ENCODE results near the gene TTC12.

Gene TTC12

GRCh38 chr11:113345978-113346377, 31.6 kb downstream of the TTC12 start:
- no peak overlapping the region for H3K4me3 ChIP-seq (ENCODE audit: low read depth in 1 of 2, low read length in 2 of 2)
- H3K27me3 ChIP-seq (ENCODE audit: control insufficient read depth in 1 of 2, insufficient read depth in 2 of 2, low read length in 2 of 2): no peaks in the 10 kb centered on the region
- no peaks in the 10 kb centered on the region for H3K9me3 ChIP-seq (ENCODE audit: control insufficient read depth in 1 of 2, low read length in 2 of 2)
- no peak overlapping the region for H3K27ac ChIP-seq (ENCODE audit: low read depth, low read length)
- no peaks in the 10 kb centered on the region for H3K4me1 ChIP-seq (ENCODE audit: control insufficient read depth in 1 of 2, insufficient read depth in 2 of 2, low read length in 2 of 2)
- H3K36me3 ChIP-seq (ENCODE audit: control insufficient read depth in 1 of 2, insufficient read depth in 2 of 2, low read length in 2 of 2): peaks cover 7 to 37% of the 10 kb centered on the region in 2 donors
- no peak overlapping the region for H3K9ac ChIP-seq (ENCODE audit: low read depth in 1 of 2, low read length in 2 of 2)

DNA sequence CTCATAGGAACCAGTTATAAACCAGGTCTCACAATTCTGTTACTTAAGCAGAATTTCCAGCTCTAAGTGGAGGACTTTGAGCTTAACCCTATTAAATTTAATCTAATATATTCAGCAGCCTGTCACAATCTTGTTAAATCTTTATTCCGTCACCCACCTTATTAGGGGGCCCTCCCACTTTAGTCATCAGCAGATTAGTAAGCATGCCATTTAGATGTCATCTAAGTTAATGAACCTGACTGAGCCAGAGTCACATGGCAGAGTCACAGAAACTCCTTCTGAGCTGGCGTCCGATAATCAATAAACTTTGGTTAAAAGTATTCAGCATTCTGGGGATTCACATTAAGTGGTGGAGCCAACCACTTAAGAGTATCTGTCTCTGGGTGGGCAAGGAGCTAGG, 35.1 kb downstream of the TTC12 start:
- H3K27ac ChIP-seq (ENCODE audit: low read depth, low read length): no peak overlapping the region
- H3K4me1 ChIP-seq (ENCODE audit: control insufficient read depth in 1 of 2, insufficient read depth in 2 of 2, low read length in 2 of 2): no peaks in the 10 kb centered on the region
- no peaks in the 10 kb centered on the region for H3K27me3 ChIP-seq (ENCODE audit: control insufficient read depth in 1 of 2, insufficient read depth in 2 of 2, low read length in 2 of 2)
- H3K9ac ChIP-seq (ENCODE audit: low read depth in 1 of 2, low read length in 2 of 2): no peak overlapping the region
- H3K36me3 ChIP-seq (ENCODE audit: control insufficient read depth in 1 of 2, insufficient read depth in 2 of 2, low read length in 2 of 2): peaks cover 0 to 23% of the 10 kb centered on the region in 2 donors
- no peaks in the 10 kb centered on the region for H3K9me3 ChIP-seq (ENCODE audit: control insufficient read depth in 1 of 2, low read length in 2 of 2)
- no peak overlapping the region for H3K4me3 ChIP-seq (ENCODE audit: low read depth in 1 of 2, low read length in 2 of 2)

GRCh38 chr11:113350336-113351067, 36.1 kb downstream of the TTC12 start:
- no peaks in the 10 kb centered on the region for H3K27me3 ChIP-seq (ENCODE audit: control insufficient read depth in 1 of 2, insufficient read depth in 2 of 2, low read length in 2 of 2)
- H3K4me3 ChIP-seq (ENCODE audit: low read depth in 1 of 2, low read length in 2 of 2): no peak overlapping the region
- H3K4me1 ChIP-seq (ENCODE audit: control insufficient read depth in 1 of 2, insufficient read depth in 2 of 2, low read length in 2 of 2): no peaks in the 10 kb centered on the region
- no peak overlapping the region for H3K27ac ChIP-seq (ENCODE audit: low read depth, low read length)
- no peak overlapping the region for H3K9ac ChIP-seq (ENCODE audit: low read depth in 1 of 2, low read length in 2 of 2)
- H3K36me3 ChIP-seq (ENCODE audit: control insufficient read depth in 1 of 2, insufficient read depth in 2 of 2, low read length in 2 of 2): peaks cover 0 to 22% of the 10 kb centered on the region in 2 donors
- peaks cover 0 to 2% of the 10 kb centered on the region in 2 donors for H3K9me3 ChIP-seq (ENCODE audit: control insufficient read depth in 1 of 2, low read length in 2 of 2)

DNA sequence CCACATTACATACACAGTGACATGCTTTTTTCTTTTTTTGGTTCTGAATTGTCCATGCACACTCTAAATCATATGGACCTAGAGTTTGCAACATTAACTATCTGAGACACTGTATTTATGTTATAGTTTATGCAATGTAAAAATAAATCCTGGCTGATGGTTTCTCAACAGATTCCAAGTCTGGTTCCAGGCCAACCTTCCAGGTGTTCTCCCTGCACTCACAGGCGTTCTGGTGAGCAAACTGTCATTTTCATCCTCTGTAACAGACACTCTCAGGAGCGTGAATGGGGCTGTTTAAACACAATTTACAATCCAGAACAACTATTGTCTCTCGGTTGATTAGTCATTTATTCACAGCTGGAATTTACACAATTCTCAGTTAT, 36.7 kb downstream of the TTC12 start:
- peaks cover 5 to 26% of the 10 kb centered on the region in 2 donors for H3K36me3 ChIP-seq (ENCODE audit: control insufficient read depth in 1 of 2, insufficient read depth in 2 of 2, low read length in 2 of 2)
- no peak overlapping the region for H3K27ac ChIP-seq (ENCODE audit: low read depth, low read length)
- H3K27me3 ChIP-seq (ENCODE audit: control insufficient read depth in 1 of 2, insufficient read depth in 2 of 2, low read length in 2 of 2): no peaks in the 10 kb centered on the region

GRCh38 chr11:113351480-113351879, 37.1 kb downstream of the TTC12 start:
- Histone ChIP-seq H3K27ac (ENCODE audit: low read depth, low read length) (no peak overlapping the region), H3K9ac (ENCODE audit: low read depth in 1 of 2, low read length in 2 of 2) (no peak overlapping the region), H3K4me3 (ENCODE audit: low read depth in 1 of 2, low read length in 2 of 2) (no peak overlapping the region), H3K36me3 (ENCODE audit: control insufficient read depth in 1 of 2, insufficient read depth in 2 of 2, low read length in 2 of 2) (peaks cover 9 to 30% of the 10 kb centered on the region in 2 donors), H3K4me1 (ENCODE audit: control insufficient read depth in 1 of 2, insufficient read depth in 2 of 2, low read length in 2 of 2) (no peaks in the 10 kb centered on the region), H3K9me3 (ENCODE audit: control insufficient read depth in 1 of 2, low read length in 2 of 2) (peaks cover 8 to 12% of the 10 kb centered on the region in 2 donors), H3K27me3 (ENCODE audit: control insufficient read depth in 1 of 2, insufficient read depth in 2 of 2, low read length in 2 of 2) (no peaks in the 10 kb centered on the region)

More for the DNA sequence above, 36.7 kb downstream of the TTC12 start:
- Histone ChIP-seq H3K9me3 (ENCODE audit: control insufficient read depth in 1 of 2, low read length in 2 of 2) (peaks cover 4 to 8% of the 10 kb centered on the region in 2 donors), H3K4me3 (ENCODE audit: low read depth in 1 of 2, low read length in 2 of 2) (no peak overlapping the region), H3K9ac (ENCODE audit: low read depth in 1 of 2, low read length in 2 of 2) (no peak overlapping the region), H3K4me1 (ENCODE audit: control insufficient read depth in 1 of 2, insufficient read depth in 2 of 2, low read length in 2 of 2) (no peaks in the 10 kb centered on the region)

GRCh38 chr11:113356203-113356602, 41.8 kb downstream of the TTC12 start:
- Histone ChIP-seq H3K27ac (ENCODE audit: low read depth, low read length) (no peak overlapping the region), H3K4me3 (ENCODE audit: low read depth in 1 of 2, low read length in 2 of 2) (no peak overlapping the region), H3K9ac (ENCODE audit: low read depth in 1 of 2, low read length in 2 of 2) (no peak overlapping the region), H3K27me3 (ENCODE audit: control insufficient read depth in 1 of 2, insufficient read depth in 2 of 2, low read length in 2 of 2) (no peaks in the 10 kb centered on the region), H3K36me3 (ENCODE audit: control insufficient read depth in 1 of 2, insufficient read depth in 2 of 2, low read length in 2 of 2) (peaks cover 17 to 52% of the 10 kb centered on the region in 2 donors), H3K9me3 (ENCODE audit: control insufficient read depth in 1 of 2, low read length in 2 of 2) (peaks cover 8 to 12% of the 10 kb centered on the region in 2 donors), H3K4me1 (ENCODE audit: control insufficient read depth in 1 of 2, insufficient read depth in 2 of 2, low read length in 2 of 2) (no peaks in the 10 kb centered on the region)

- H3K27ac ChIP-seq (ENCODE audit: low read depth, low read length): no peak overlapping the region
- H3K9me3 ChIP-seq (ENCODE audit: control insufficient read depth in 1 of 2, low read length in 2 of 2): no peaks in the 10 kb centered on the region
- H3K27me3 ChIP-seq (ENCODE audit: control insufficient read depth in 1 of 2, insufficient read depth in 2 of 2, low read length in 2 of 2): no peaks in the 10 kb centered on the region
- no peak overlapping the region for H3K4me3 ChIP-seq (ENCODE audit: low read depth in 1 of 2, low read length in 2 of 2)
- H3K9ac ChIP-seq (ENCODE audit: low read depth in 1 of 2, low read length in 2 of 2): no peak overlapping the region
- no peaks in the 10 kb centered on the region for H3K4me1 ChIP-seq (ENCODE audit: control insufficient read depth in 1 of 2, insufficient read depth in 2 of 2, low read length in 2 of 2)
- H3K36me3 ChIP-seq (ENCODE audit: control insufficient read depth in 1 of 2, insufficient read depth in 2 of 2, low read length in 2 of 2): peaks cover 16 to 65% of the 10 kb centered on the region in 2 donors
Observed at GRCh38 chr11:113363406-113363805, 49.0 kb downstream of the TTC12 start.

GRCh38 chr11:113363996-113364641, 49.7 kb downstream of the TTC12 start:
- Histone ChIP-seq H3K4me3 (ENCODE audit: low read depth in 1 of 2, low read length in 2 of 2) (no peak overlapping the region), H3K27me3 (ENCODE audit: control insufficient read depth in 1 of 2, insufficient read depth in 2 of 2, low read length in 2 of 2) (no peaks in the 10 kb centered on the region), H3K9ac (ENCODE audit: low read depth in 1 of 2, low read length in 2 of 2) (no peak overlapping the region), H3K27ac (ENCODE audit: low read depth, low read length) (no peak overlapping the region), H3K4me1 (ENCODE audit: control insufficient read depth in 1 of 2, insufficient read depth in 2 of 2, low read length in 2 of 2) (no peaks in the 10 kb centered on the region), H3K9me3 (ENCODE audit: control insufficient read depth in 1 of 2, low read length in 2 of 2) (no peaks in the 10 kb centered on the region), H3K36me3 (ENCODE audit: control insufficient read depth in 1 of 2, insufficient read depth in 2 of 2, low read length in 2 of 2) (peaks cover 16 to 61% of the 10 kb centered on the region in 2 donors)

DNA sequence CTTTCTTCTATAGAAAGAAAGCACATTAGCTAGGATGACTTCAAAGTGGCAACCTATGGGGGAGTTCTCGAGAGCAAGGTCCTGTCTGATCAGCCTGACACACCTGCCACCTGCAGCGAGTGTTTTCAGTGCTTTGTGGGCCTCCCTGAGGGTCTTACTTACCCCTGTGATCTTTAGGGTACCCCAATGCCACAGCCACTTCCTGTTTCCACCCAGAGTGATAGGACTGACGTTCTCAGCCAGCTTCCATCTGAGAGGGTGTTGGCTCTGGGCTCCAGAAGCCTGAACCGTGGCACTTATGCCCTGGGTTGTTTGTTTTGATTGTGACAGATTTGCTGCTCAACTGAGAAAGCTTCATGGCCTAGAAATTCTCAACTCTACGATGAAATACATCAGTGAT, 51.5 kb downstream of the TTC12 start:
- Histone ChIP-seq H3K4me3 (ENCODE audit: low read depth in 1 of 2, low read length in 2 of 2) (no peak overlapping the region), H3K27me3 (ENCODE audit: control insufficient read depth in 1 of 2, insufficient read depth in 2 of 2, low read length in 2 of 2) (no peaks in the 10 kb centered on the region), H3K27ac (ENCODE audit: low read depth, low read length) (no peak overlapping the region), H3K36me3 (ENCODE audit: control insufficient read depth in 1 of 2, insufficient read depth in 2 of 2, low read length in 2 of 2) (peaks cover 16 to 45% of the 10 kb centered on the region in 2 donors), H3K9me3 (ENCODE audit: control insufficient read depth in 1 of 2, low read length in 2 of 2) (no peaks in the 10 kb centered on the region), H3K9ac (ENCODE audit: low read depth in 1 of 2, low read length in 2 of 2) (no peak overlapping the region), H3K4me1 (ENCODE audit: control insufficient read depth in 1 of 2, insufficient read depth in 2 of 2, low read length in 2 of 2) (no peaks in the 10 kb centered on the region)

DNA sequence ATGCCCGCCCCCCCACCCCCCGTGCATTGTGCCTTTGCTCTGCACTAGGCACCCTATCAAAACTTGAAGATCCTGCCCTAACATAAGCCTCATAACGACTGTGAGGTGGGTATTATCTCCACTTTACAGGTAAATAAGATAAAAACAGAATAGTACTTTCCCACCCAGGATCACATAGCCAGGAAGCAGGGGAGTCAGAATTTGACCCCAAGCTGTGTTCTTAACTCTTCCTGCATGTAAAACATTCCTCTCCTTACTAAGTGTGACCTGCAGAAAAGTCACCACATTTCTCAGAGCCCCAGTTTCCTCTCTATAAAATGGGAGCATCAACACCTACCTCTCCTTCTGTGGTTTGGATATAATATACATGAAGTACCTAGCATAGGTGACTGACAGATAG, 55.0 kb downstream of the TTC12 start:
- no peak overlapping the region for H3K27ac ChIP-seq (ENCODE audit: low read depth, low read length)
- no peaks in the 10 kb centered on the region for H3K9me3 ChIP-seq (ENCODE audit: control insufficient read depth in 1 of 2, low read length in 2 of 2)
- no peak overlapping the region for H3K4me3 ChIP-seq (ENCODE audit: low read depth in 1 of 2, low read length in 2 of 2)
- H3K36me3 ChIP-seq (ENCODE audit: control insufficient read depth in 1 of 2, insufficient read depth in 2 of 2, low read length in 2 of 2): peaks cover 13 to 22% of the 10 kb centered on the region in 2 donors
- peaks cover 0 to 10% of the 10 kb centered on the region in 2 donors for H3K4me1 ChIP-seq (ENCODE audit: control insufficient read depth in 1 of 2, insufficient read depth in 2 of 2, low read length in 2 of 2)
- H3K27me3 ChIP-seq (ENCODE audit: control insufficient read depth in 1 of 2, insufficient read depth in 2 of 2, low read length in 2 of 2): no peaks in the 10 kb centered on the region
- H3K9ac ChIP-seq (ENCODE audit: low read depth in 1 of 2, low read length in 2 of 2): no peak overlapping the region

Measured in duodenal mucosa (tissue), 2 donors.